CD14-positive monocyte (primary cell): ENCODE results near the gene KHNYN. TPM values are rescaled to one million over a fixed set of nuclear protein-coding genes. Genes with fewer than 3 reads are reported as not detected.

ENCODE experiments used
- DNase-seq, 3 donors: peaks; one replicate each; pipeline ENCODE4 v3.0.0-alpha.2; 2011 to 2022
- H2AFZ ChIP-seq: 2 replicates; pipeline ENCODE4 v1.6.0; 2012; ENCODE audit warnings: mild to moderate bottlenecking, low read depth, low read length, inconsistent platforms; ENCODE audit not compliant: insufficient read depth, poor library complexity, severe bottlenecking
- H3K27ac ChIP-seq, 2 donors: 1 replicate in 1 of 2; 2 replicates in 1 of 2; pipeline ENCODE4 v1.5.1; 2012 to 2013; ENCODE audit warnings: low read length in 2 of 2, control low read depth in 1 of 2, inconsistent platforms in 1 of 2, low read depth in 1 of 2, mild to moderate bottlenecking in 1 of 2
- H3K27me3 ChIP-seq, 2 donors: one replicate each; pipeline versions ENCODE4 v1.6.0 to v1.6.1; 2011 to 2013; ENCODE audit warnings: low read length in 2 of 2; ENCODE audit not compliant: control insufficient read depth in 2 of 2, insufficient read depth in 2 of 2
- H3K36me3 ChIP-seq, 2 donors: replicated peaks in 1 of 2; 1 replicate in 1 of 2; 2 replicates in 1 of 2; pipeline versions ENCODE4 v1.5.1 to v1.6.1; 2012 to 2013; ENCODE audit warnings: low read length in 2 of 2, control low read depth in 1 of 2, inconsistent platforms in 1 of 2, mild to moderate bottlenecking in 1 of 2; ENCODE audit not compliant: insufficient read depth in 2 of 2, control insufficient read depth in 1 of 2
- H3K4me1 ChIP-seq, 2 donors: 1 replicate in 1 of 2; 2 replicates in 1 of 2; pipeline versions ENCODE4 v1.5.1 to v1.6.1; 2012 to 2013; ENCODE audit warnings: low read length in 2 of 2, control low read depth in 1 of 2, inconsistent platforms in 1 of 2, mild to moderate bottlenecking in 1 of 2, moderate library complexity in 1 of 2; ENCODE audit not compliant: insufficient read depth in 2 of 2, control insufficient read depth in 1 of 2
- H3K4me2 ChIP-seq: replicated peaks from 2 replicates; pipeline ENCODE3; 2012; ENCODE audit warnings: low read length, moderate library complexity, mild to moderate bottlenecking; ENCODE audit not compliant: poor library complexity, severe bottlenecking; ENCODE audit errors: extremely low read depth
- H3K4me3 ChIP-seq, 3 experiments: fragments of 200-600 bp in 1 of 3; sonication (generic) in 1 of 3; replicated peaks in 1 of 3; 1 replicate in 2 of 3; 2 replicates in 1 of 3; pipeline ENCODE4 v1.5.1; 2011 to 2013; ENCODE audit warnings: low read length in 3 of 3, mild to moderate bottlenecking in 3 of 3, control low read depth in 2 of 3, low read depth in 2 of 3, inconsistent platforms in 1 of 3, moderate library complexity in 1 of 3
- H3K79me2 ChIP-seq: 2 replicates; pipeline ENCODE4 v1.6.0; 2012; ENCODE audit warnings: mild to moderate bottlenecking, control low read depth, inconsistent platforms, low read length, moderate library complexity; ENCODE audit not compliant: insufficient read depth
- H3K9ac ChIP-seq: 2 replicates; pipeline ENCODE4 v1.6.0; 2017; ENCODE audit warnings: low read length, mild to moderate bottlenecking; ENCODE audit not compliant: insufficient read depth, poor library complexity, severe bottlenecking
- H3K9me3 ChIP-seq, 2 donors: replicated peaks in 1 of 2; 1 replicate in 1 of 2; 2 replicates in 1 of 2; pipeline versions ENCODE4 v1.5.1 to v1.6.1; 2012 to 2013; ENCODE audit warnings: low read length in 2 of 2, control low read depth in 1 of 2; ENCODE audit not compliant: control insufficient read depth in 1 of 2, insufficient read depth in 1 of 2
- H4K20me1 ChIP-seq: 2 replicates; pipeline ENCODE4 v1.6.0; 2012; ENCODE audit warnings: mild to moderate bottlenecking, low read length, control low read depth, moderate library complexity; ENCODE audit not compliant: insufficient read depth
- H3K27ac Mint-ChIP-seq, 7 donors: one replicate each; pipeline ENCODE4 v1.8.0; 2020; ENCODE audit warnings: mild to moderate bottlenecking in 7 of 7, mixed read lengths in 7 of 7, moderate library complexity in 6 of 7, inconsistent platforms in 2 of 7
- H3K27me3 Mint-ChIP-seq, 3 donors: one replicate each; pipeline ENCODE4 v1.8.0; 2021 to 2022; ENCODE audit warnings: low read depth in 3 of 3, mild to moderate bottlenecking in 3 of 3, mixed read lengths in 3 of 3, moderate library complexity in 3 of 3, inconsistent platforms in 1 of 3
- H3K36me3 Mint-ChIP-seq, 2 donors: one replicate each; pipeline ENCODE4 v1.8.0; 2020; ENCODE audit warnings: mixed read lengths in 2 of 2, inconsistent platforms in 1 of 2, mild to moderate bottlenecking in 1 of 2
- H3K4me1 Mint-ChIP-seq: one replicate; pipeline ENCODE4 v1.8.0; 2020; ENCODE audit warnings: mild to moderate bottlenecking, mixed read lengths
- H3K4me3 Mint-ChIP-seq, 2 donors: one replicate each; pipeline ENCODE4 v1.8.0; 2020; ENCODE audit warnings: mild to moderate bottlenecking in 2 of 2, mixed read lengths in 2 of 2, moderate library complexity in 1 of 2
- H3K9me3 Mint-ChIP-seq, 7 donors: one replicate each; pipeline ENCODE4 v1.8.0; 2020 to 2022; ENCODE audit warnings: mixed read lengths in 7 of 7, mild to moderate bottlenecking in 6 of 7, moderate library complexity in 6 of 7, inconsistent platforms in 2 of 7
- WGBS: methylation state at CpG from one replicate; pipeline ENCODE4 v1.1.5; 2013; ENCODE audit warnings: missing lambda C conversion rate; ENCODE audit not compliant: insufficient coverage; 5-methylcytosine and 5-hydroxymethylcytosine counted together
- intact Hi-C, 2 donors: fragments of 100-400 bp; cut with micrococcal nuclease; formaldehyde crosslinking; loops; one replicate each; pipeline versions ENCODE4 v1.15.0 to v1.15.1; 2023
- polyA plus RNA-seq, 3 donors: library from polyadenylated mRNA; depleted of rRNA in 1 of 3; unstranded in 2 of 3; stranded (reverse) in 1 of 3; fragments of 300-500 nt in 2 of 3; fragments of >200 nt in 1 of 3; fragmentation: Illumina TruSeq in 2 of 3; gene quantifications; 1 replicate in 2 of 3; 2 replicates in 1 of 3; pipeline ENCODE4 v1.2.3, GENCODE V29; 2012 to 2021
- TF ChIP-seq, protein P1 (sequence below): fragments of 200-600 bp; IDR thresholded peaks from one replicate; pipeline ENCODE4 v1.8.0; 2022; ENCODE audit warnings: antibody characterized with exemption, mild to moderate bottlenecking

KHNYN gene
- polyA plus RNA-seq, 3 donors: 12.4 to 39.8 (median 16.0) TPM

- Histone ChIP-seq H4K20me1 (no peaks in the 10 kb centered on the region), H3K4me2 (peak overlapping the region; percentile 84), H2AFZ (peak overlapping the region; percentile 79), H3K79me2 (no peaks in the 10 kb centered on the region), H3K4me3 (no peak overlapping the region), H3K36me3 (no peaks in the 10 kb centered on the region), H3K9ac (peak overlapping the region; percentile 64), H3K9me3 (no peaks in the 10 kb centered on the region), H3K27ac (no peak overlapping the region), H3K27me3 (peaks cover 0 to 7% of the 10 kb centered on the region in 2 donors), H3K4me1 (peaks cover 35 to 41% of the 10 kb centered on the region in 2 donors)
- Mint-ChIP-seq H3K36me3 (peaks cover 0 to 4% of the 10 kb centered on the region in 2 donors), H3K9me3 (peaks cover 0 to 2% (median 0%) of the 10 kb centered on the region in 7 donors), H3K4me3 (peak overlapping the region in 1 of 2 donors; percentile 49), H3K27me3 (peaks cover 5 to 14% (median 11%) of the 10 kb centered on the region in 3 donors), H3K4me1 (peaks cover 37% of the 10 kb centered on the region), H3K27ac (peak overlapping the region in 1 of 7 donors; percentile 16)
- TF ChIP-seq, protein P1, sequence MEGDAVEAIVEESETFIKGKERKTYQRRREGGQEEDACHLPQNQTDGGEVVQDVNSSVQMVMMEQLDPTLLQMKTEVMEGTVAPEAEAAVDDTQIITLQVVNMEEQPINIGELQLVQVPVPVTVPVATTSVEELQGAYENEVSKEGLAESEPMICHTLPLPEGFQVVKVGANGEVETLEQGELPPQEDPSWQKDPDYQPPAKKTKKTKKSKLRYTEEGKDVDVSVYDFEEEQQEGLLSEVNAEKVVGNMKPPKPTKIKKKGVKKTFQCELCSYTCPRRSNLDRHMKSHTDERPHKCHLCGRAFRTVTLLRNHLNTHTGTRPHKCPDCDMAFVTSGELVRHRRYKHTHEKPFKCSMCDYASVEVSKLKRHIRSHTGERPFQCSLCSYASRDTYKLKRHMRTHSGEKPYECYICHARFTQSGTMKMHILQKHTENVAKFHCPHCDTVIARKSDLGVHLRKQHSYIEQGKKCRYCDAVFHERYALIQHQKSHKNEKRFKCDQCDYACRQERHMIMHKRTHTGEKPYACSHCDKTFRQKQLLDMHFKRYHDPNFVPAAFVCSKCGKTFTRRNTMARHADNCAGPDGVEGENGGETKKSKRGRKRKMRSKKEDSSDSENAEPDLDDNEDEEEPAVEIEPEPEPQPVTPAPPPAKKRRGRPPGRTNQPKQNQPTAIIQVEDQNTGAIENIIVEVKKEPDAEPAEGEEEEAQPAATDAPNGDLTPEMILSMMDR: no peak
- WGBS: 83% methylated on average over 1 of the region's 4 CpGs
- DNase-seq: no peak
- intact Hi-C loops: no loop called here
Observed at GRCh38 chr14:24399999-24400718, 29.6 kb upstream of the KHNYN start.

DNA sequence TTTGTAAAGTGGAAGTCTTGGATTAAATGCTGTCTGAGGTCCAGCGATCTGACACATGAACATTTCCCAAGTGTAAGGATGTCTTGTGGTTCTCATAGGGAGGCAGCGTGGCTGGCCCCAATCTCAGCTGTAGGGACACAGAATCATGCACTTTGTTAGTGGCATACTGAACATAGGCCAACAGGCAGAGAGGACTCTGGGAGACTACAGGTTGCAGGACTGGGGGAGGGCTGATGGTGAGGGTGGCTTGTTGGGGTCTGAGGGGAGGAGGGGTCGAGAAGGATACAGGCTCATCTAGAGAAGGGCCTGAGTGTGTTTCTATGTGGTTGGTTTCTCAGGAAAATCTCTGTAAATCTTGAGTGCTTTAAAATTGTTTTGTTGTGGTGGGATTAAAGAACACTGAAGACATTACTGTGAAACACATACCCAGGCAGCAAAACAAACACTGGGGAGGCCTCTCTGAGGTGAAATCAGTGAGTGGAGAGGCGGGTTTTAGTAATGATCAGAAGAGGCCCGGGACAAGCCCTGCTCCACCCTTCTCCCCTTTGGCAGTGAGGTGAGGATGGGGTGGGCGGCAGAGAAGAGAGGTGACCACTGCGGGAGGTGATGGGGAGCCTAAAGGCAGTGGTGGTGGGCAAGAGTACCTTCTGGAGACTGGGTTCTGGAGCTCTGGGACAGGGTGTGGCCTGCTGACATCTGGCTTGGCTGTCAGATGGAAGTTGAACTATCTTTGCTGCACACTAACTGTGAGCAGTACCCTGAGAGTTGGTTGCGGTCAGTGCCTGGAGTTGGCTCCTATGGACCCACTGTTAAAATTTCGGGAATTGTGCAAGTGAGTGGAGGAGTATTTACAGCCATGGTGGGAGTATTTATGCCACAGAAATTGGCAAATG, 27.7 kb upstream of the KHNYN start:
- H2AFZ ChIP-seq: no peak overlapping the region
- no peak overlapping the region for H3K4me2 ChIP-seq
- no peak overlapping the region for H3K4me3 ChIP-seq
- H3K4me1 ChIP-seq: peaks cover 20 to 23% of the 10 kb centered on the region in 2 donors
- no peak overlapping the region for H3K27ac ChIP-seq
- H3K9me3 Mint-ChIP-seq: peaks cover 0 to 2% (median 0%) of the 10 kb centered on the region in 7 donors
- H3K27ac Mint-ChIP-seq: peak overlapping the region in 1 of 7 donors; percentile 34
- H4K20me1 ChIP-seq: no peaks in the 10 kb centered on the region
- TF ChIP-seq, protein P1: no peak
- H3K79me2 ChIP-seq: no peaks in the 10 kb centered on the region
- H3K4me3 Mint-ChIP-seq: no peak overlapping the region
- WGBS: 83% methylated on average over 4 of the region's 9 CpGs
- H3K9ac ChIP-seq: no peak overlapping the region
- intact Hi-C loops: no loop called here
- H3K27me3 Mint-ChIP-seq: peaks cover 6 to 14% (median 9%) of the 10 kb centered on the region in 3 donors
- peaks cover 0 to 7% of the 10 kb centered on the region in 2 donors for H3K27me3 ChIP-seq
- H3K9me3 ChIP-seq: no peaks in the 10 kb centered on the region
- H3K36me3 Mint-ChIP-seq: peaks cover 0 to 4% of the 10 kb centered on the region in 2 donors
- H3K4me1 Mint-ChIP-seq: peaks cover 21% of the 10 kb centered on the region
- H3K36me3 ChIP-seq: no peaks in the 10 kb centered on the region
- no peak for DNase-seq
